K562 (cell line): ENCODE data around the gene TOM1L1.

Experiments
- CTCF ChIP-seq, 3 experiments: IDR thresholded peaks in 2 of 3; conservative IDR thresholded peaks in 1 of 3; 2 replicates each; pipeline ENCODE4 v1.5.1; 2011 to 2012; ENCODE audit warnings: low read length in 3 of 3, mild to moderate bottlenecking in 3 of 3, control low read depth in 2 of 3, improper control_type of control experiment in 1 of 3, inconsistent platforms in 1 of 3, low read depth in 1 of 3, mixed read lengths in 1 of 3, moderate library complexity in 1 of 3; ENCODE audit not compliant: insufficient read depth in 2 of 3
- ELF1 ChIP-seq: fragments of 200-800 bp; sonication (Bioruptor generic); IDR thresholded peaks from 2 replicates; pipeline ENCODE4 v1.6.1; 2016; ENCODE audit warnings: missing genetic modification characterization, missing compliant biosample characterization
- HNRNPH1 ChIP-seq: fragments of 200-400 bp; formaldehyde crosslinking; optimal IDR thresholded peaks from 2 replicates; pipeline ENCODE3; 2017; ENCODE audit warnings: low read depth, mild to moderate bottlenecking, low read length, moderate library complexity
- PHF21A ChIP-seq: fragments of 450-650 bp; IDR thresholded peaks from 2 replicates; pipeline ENCODE4 v1.6.1; 2017; ENCODE audit warnings: low read depth, borderline replicate concordance
- POLR2A ChIP-seq: fragments of 450-650 bp; conservative IDR thresholded peaks from 2 replicates; pipeline ENCODE4 v1.6.1; 2016
- SMAD1 ChIP-seq: fragments of 150-350 bp; IDR thresholded peaks from 2 replicates; pipeline ENCODE4 v1.6.1; 2014; ENCODE audit warnings: low read length, low read depth; ENCODE audit not compliant: partially characterized antibody

- no peak for TF ChIP-seq HNRNPH1
- no peak for TF ChIP-seq CTCF (IDR thresholded peaks at IDR 0.05 in 2 of 3, conservative IDR thresholded peaks at IDR 0.05 in 1 of 3; ENCODE audit: insufficient read depth in 2 of 3, low read depth in 1 of 3, low read length in 3 of 3)
- no peak for TF ChIP-seq POLR2A
- TF ChIP-seq PHF21A = no peak
- no peak for TF ChIP-seq SMAD1
- TF ChIP-seq ELF1 (tag) = no peak
Measured at GRCh38 chr17:54976316-54976715, 75.7 kb downstream of the TOM1L1 start.
